ENCODE data around the gene ATPAF2.

- TF ChIP-seq CTCF (IDR thresholded peaks at IDR 0.05 in 2 of 3, conservative IDR thresholded peaks at IDR 0.05 in 1 of 3; ENCODE audit: borderline replicate concordance in 1 of 3, insufficient read depth in 1 of 3, low read depth in 2 of 3, low read length in 2 of 3) (no peak), POLR2A (IDR thresholded peaks at IDR 0.05; ENCODE audit: borderline replicate concordance, extremely low read depth, insufficient read depth, insufficient read length) (no peak), POLR2AphosphoS5 (IDR thresholded peaks at IDR 0.05; ENCODE audit: low read depth, low read length) (no peak), RAD21 (IDR thresholded peaks at IDR 0.05; ENCODE audit: low read depth) (no peak), ZFX (IDR thresholded peaks at IDR 0.05) (no peak), SIN3A (IDR thresholded peaks at IDR 0.05; ENCODE audit: low read depth) (no peak)
Observed at GRCh38 chr17:18038149-18038850, 668 bp downstream of the ATPAF2 start.
